H1 (cell line): ENCODE data around the gene RASL10B. TPM values are rescaled to one million over a fixed set of nuclear protein-coding genes. Genes with fewer than 3 reads are reported as not detected.

ENCODE experiments used
- ATF2 ChIP-seq: IDR thresholded peaks from 2 replicates; pipeline ENCODE4 v1.6.1; 2012; ENCODE audit warnings: low read length, inconsistent platforms
- CHD7 ChIP-seq: fragments of 300-600 bp; sonication (generic); IDR thresholded peaks from 2 replicates; pipeline ENCODE4 v1.7.1; 2012; ENCODE audit warnings: low read length, moderate library complexity, mild to moderate bottlenecking, inconsistent platforms; ENCODE audit not compliant: insufficient replicate concordance
- EGR1 ChIP-seq: IDR thresholded peaks from 2 replicates; pipeline ENCODE4 v1.6.1; 2011; ENCODE audit warnings: low read depth, low read length, borderline replicate concordance
- SIN3A ChIP-seq, 2 experiments: IDR thresholded peaks in 1 of 2; conservative IDR thresholded peaks in 1 of 2; 2 replicates each; pipeline ENCODE4 v1.6.1; 2011 to 2012; ENCODE audit warnings: low read length in 2 of 2, improper control_type of control experiment in 1 of 2, low read depth in 1 of 2, mild to moderate bottlenecking in 1 of 2
- polyA plus RNA-seq, 7 experiments: library from polyadenylated mRNA; depleted of rRNA in 3 of 7; stranded (reverse) in 5 of 7; unstranded in 2 of 7; fragments of >200 nt in 5 of 7; fragments of 200-250 nt in 2 of 7; gene quantifications; 1 replicate in 5 of 7; 2 replicates in 1 of 7; 4 replicates in 1 of 7; pipeline versions ENCODE4 v1.2.1 to v1.2.3, GENCODE V29; 2011 to 2013; ENCODE audit warnings: missing spikeins in 2 of 7, mixed read lengths in 2 of 7
- total RNA-seq: library from RNA; stranded (reverse); fragmentation: NEBNext Ultra II Directional; extraction: Animal tissue kit (Norgen Biotek cat#: 25700); gene quantifications from 2 replicates; pipeline ENCODE4 v1.2.1, GENCODE V29; 2021

RASL10B gene
- total and polyA plus RNA-seq, 2 of the 8 experiments (the other 6 are each of a cell fraction or from before 2014, with no cell fraction given), result 17.5 to 22.8 TPM

GRCh38 chr17:35761601-35762000 lies 30.2 kb downstream of the RASL10B start (continued):
- TF ChIP-seq CHD7 (no peak), ATF2 (no peak), EGR1 (no peak), SIN3A (conservative IDR thresholded peaks at IDR 0.05 in 1 of 2, IDR thresholded peaks at IDR 0.05 in 1 of 2; ENCODE audit: low read depth in 1 of 2, low read length in 2 of 2) (no peak)
